Gastrocnemius medialis (tissue), 4 donors: ENCODE data around the gene ARSG.

ENCODE experiments used
- CTCF ChIP-seq, 5 experiments: fragments of 450-650 bp in 3 of 5; fragments of 200-600 bp in 2 of 5; sonication (generic) in 2 of 5; IDR thresholded peaks in 4 of 5; conservative IDR thresholded peaks in 1 of 5; 1 replicate in 4 of 5; 2 replicates in 1 of 5; pipeline ENCODE4 v1.5.1; 2016 to 2019; ENCODE audit warnings: antibody characterized with exemption in 5 of 5, mild to moderate bottlenecking in 3 of 5, moderate library complexity in 3 of 5
- POLR2A ChIP-seq, 2 donors: fragments of 450-650 bp; IDR thresholded peaks; one replicate each; pipeline ENCODE4 v1.6.1; 2017; ENCODE audit warnings: antibody characterized with exemption in 2 of 2, mild to moderate bottlenecking in 2 of 2, moderate library complexity in 2 of 2

- TF ChIP-seq CTCF (IDR thresholded peaks at IDR 0.05 in 4 of 5, conservative IDR thresholded peaks at IDR 0.05 in 1 of 5) = peak in 1 of 5 experiments; percentile 12
- TF ChIP-seq POLR2A (IDR thresholded peaks at IDR 0.05) = peak; percentile 97 to 98
Observed at GRCh38 chr17:68247445-68248198, 43.7 kb upstream of the ARSG start, which contains the start of gene AMZ2.
